Lower leg skin (tissue), 4 donors: ENCODE results near the gene GPR3. TPM values are rescaled to one million over a fixed set of nuclear protein-coding genes. Genes with fewer than 3 reads are reported as not detected.

Source experiments
- DNase-seq, 2 donors: peaks; one replicate each; pipeline ENCODE4 v3.0.0-alpha.2; 2019; ENCODE audit warnings: low spot score in 2 of 2
- H3K4me3 ChIP-seq: fragments of 200-600 bp; sonication (generic); 2 replicates; pipeline ENCODE4 v1.5.1; 2017; ENCODE audit warnings: mild to moderate bottlenecking, low read depth; ENCODE audit not compliant: poor library complexity, severe bottlenecking
- POLR2A ChIP-seq, 2 donors: fragments of 450-650 bp; IDR thresholded peaks; one replicate each; pipeline ENCODE4 v1.6.1; 2016 to 2017; ENCODE audit warnings: antibody characterized with exemption in 2 of 2, mild to moderate bottlenecking in 1 of 2, moderate library complexity in 1 of 2
- WGBS, 2 donors: methylation state at CpG; one replicate each; pipeline ENCODE4 v1.1.5; 2018; 5-methylcytosine and 5-hydroxymethylcytosine counted together
- intact Hi-C: fragments of 100-400 bp; cut with DNase I; formaldehyde crosslinking; loops from one replicate; pipeline ENCODE4 v1.15.0; 2023; ENCODE audit warnings: low total_unique reads
- total RNA-seq, 4 donors: library from RNA; depleted of rRNA; stranded (reverse); fragments of >200 nt; gene quantifications; one replicate each; pipeline ENCODE4 v1.1.0, GENCODE V29; 2016
- TF ChIP-seq, protein P1 (sequence below), 3 donors: fragments of 450-650 bp; IDR thresholded peaks; one replicate each; pipeline ENCODE4 v1.5.1; 2016; ENCODE audit warnings: antibody characterized with exemption in 3 of 3, mild to moderate bottlenecking in 3 of 3, moderate library complexity in 2 of 3

The GPR3 gene
- total RNA-seq, 4 donors from 2014 or later: 0.22 to 1.3 (median 0.68) TPM

DNA sequence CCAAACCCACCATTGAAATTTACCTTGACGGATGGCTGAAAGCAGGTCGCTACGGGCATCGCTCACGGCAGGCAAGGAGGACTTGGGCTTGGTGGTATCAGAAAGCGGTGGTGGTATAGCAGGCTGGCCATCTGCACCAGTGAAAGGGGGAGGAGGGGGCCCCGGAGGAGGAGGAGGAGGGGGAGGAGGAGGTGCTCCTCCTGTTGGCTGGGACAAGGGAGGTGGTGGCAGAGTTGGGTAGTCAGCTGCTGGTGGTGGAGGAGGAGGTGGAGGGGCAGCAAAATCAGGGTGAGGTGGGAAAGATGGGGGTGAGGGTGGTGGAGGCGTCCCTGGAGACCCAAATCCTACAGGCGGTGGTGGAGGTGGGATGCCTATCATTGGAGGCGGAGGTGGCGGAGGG lies 17.2 kb downstream of the GPR3 start:
- intact Hi-C loops: loop anchor here (10.0 kb wide), 1 partner anchor 255 kb away; no protein-coding TSS in a partner anchor
- no peak overlapping the region for H3K4me3 ChIP-seq
- TF ChIP-seq, protein P1, sequence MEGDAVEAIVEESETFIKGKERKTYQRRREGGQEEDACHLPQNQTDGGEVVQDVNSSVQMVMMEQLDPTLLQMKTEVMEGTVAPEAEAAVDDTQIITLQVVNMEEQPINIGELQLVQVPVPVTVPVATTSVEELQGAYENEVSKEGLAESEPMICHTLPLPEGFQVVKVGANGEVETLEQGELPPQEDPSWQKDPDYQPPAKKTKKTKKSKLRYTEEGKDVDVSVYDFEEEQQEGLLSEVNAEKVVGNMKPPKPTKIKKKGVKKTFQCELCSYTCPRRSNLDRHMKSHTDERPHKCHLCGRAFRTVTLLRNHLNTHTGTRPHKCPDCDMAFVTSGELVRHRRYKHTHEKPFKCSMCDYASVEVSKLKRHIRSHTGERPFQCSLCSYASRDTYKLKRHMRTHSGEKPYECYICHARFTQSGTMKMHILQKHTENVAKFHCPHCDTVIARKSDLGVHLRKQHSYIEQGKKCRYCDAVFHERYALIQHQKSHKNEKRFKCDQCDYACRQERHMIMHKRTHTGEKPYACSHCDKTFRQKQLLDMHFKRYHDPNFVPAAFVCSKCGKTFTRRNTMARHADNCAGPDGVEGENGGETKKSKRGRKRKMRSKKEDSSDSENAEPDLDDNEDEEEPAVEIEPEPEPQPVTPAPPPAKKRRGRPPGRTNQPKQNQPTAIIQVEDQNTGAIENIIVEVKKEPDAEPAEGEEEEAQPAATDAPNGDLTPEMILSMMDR (IDR thresholded peaks at IDR 0.05): no peak
- TF ChIP-seq POLR2A (IDR thresholded peaks at IDR 0.05): no peak
- 91 to 94% methylated on average over 11 of the region's 11 CpGs for WGBS, 2 donors
- DNase-seq: no peak

DNA sequence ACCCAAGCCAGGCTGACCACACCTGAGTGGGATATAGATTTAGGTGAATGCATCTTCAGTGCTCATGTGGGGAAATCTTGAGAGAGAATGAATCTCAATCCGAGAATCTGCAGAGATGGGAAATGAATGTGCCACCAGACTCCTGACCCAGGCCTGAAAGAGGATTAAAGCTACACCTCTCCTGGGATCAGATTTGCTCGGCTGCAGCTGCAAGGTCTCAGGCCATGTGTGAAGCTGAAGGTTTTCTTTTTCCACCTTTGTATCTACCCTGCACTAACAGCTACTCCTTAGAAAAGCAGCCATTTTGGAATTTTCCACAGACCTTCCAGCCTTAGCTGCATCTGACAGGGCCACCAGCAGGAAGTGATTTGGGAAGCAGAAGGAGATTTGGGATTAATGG lies 18.3 kb downstream of the GPR3 start:
- no peak overlapping the region for H3K4me3 ChIP-seq
- intact Hi-C loops: no loop called here
- DNase-seq: no peak
- WGBS, 2 donors: 76 to 85% methylated on average over 2 of the region's 2 CpGs
- TF ChIP-seq, protein P1 (IDR thresholded peaks at IDR 0.05): no peak
- no peak for TF ChIP-seq POLR2A (IDR thresholded peaks at IDR 0.05)

DNA sequence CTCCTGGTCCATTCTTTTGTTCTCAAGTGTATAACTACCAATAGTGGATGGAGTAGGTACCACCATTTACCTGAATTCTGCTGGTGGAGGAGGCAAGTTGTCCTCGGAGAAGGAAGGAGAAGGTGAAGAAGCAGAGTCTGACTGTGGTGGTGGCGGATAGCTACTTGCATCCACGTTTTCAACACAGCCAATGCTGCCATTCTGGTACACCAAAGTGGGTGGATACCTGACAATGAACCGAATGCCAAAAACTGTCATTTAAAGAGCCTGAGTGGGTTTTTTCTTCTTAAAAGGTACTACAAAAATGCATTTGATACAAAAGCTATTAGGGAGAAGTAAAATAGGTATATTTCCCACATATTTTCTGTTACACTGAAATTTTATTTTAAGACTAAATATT lies 20.1 kb downstream of the GPR3 start:
- WGBS, 2 donors: 74 to 86% methylated on average over 4 of the region's 4 CpGs
- no peak for TF ChIP-seq POLR2A (IDR thresholded peaks at IDR 0.05)
- TF ChIP-seq, protein P1 (IDR thresholded peaks at IDR 0.05): no peak
- intact Hi-C loops: no loop called here
- DNase-seq: no peak
- H3K4me3 ChIP-seq: no peak overlapping the region

DNA sequence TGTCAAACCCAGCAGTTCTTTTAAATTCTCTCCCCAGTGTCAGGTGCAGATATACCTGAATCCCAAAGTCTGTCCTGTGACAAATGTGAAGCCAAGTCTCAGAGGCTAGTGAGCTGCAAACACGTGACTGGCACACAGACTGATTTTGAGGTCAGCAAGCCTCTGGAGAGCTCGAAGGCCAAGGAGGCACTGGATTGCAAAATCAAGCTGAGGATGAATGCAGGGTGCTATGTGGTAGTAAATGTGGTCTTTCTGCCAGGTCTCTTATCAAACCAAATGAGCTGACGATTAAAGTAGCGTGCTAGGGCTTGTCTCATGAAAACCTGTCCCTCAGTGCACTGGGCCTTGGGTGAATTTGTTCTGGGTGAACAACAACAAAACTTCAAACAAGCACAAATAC lies 20.6 kb downstream of the GPR3 start:
- no peak overlapping the region for H3K4me3 ChIP-seq
- intact Hi-C loops: no loop called here
- WGBS, 2 donors: 44 to 57% methylated on average over 4 of the region's 4 CpGs
- TF ChIP-seq, protein P1 (IDR thresholded peaks at IDR 0.05): no peak
- TF ChIP-seq POLR2A (IDR thresholded peaks at IDR 0.05): no peak
- no peak for DNase-seq

DNA sequence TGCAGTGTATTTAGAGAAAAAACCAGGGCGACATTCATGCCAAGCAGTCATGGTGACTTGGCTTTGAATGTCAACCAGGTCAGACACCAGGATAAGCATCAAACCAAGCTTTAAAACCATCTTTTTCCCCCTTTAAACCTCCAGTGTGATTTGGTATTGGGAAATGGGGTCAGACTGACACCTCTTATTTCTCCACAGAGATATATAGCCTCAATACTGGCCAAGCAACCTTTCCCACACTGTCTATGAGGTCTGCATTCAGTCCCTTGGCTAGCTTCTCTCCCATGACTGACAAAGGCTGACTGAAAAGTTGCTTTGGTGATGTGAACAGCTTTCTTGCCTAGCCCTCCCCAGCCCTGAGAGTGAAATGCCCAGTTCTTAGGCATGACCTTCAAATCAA lies 21.7 kb downstream of the GPR3 start:
- TF ChIP-seq, protein P1 (IDR thresholded peaks at IDR 0.05): no peak
- TF ChIP-seq POLR2A (IDR thresholded peaks at IDR 0.05): no peak
- no peak for DNase-seq
- intact Hi-C loops: no loop called here
- WGBS, 2 donors: 77 to 79% methylated on average over 1 of the region's 1 CpG
- no peak overlapping the region for H3K4me3 ChIP-seq

DNA sequence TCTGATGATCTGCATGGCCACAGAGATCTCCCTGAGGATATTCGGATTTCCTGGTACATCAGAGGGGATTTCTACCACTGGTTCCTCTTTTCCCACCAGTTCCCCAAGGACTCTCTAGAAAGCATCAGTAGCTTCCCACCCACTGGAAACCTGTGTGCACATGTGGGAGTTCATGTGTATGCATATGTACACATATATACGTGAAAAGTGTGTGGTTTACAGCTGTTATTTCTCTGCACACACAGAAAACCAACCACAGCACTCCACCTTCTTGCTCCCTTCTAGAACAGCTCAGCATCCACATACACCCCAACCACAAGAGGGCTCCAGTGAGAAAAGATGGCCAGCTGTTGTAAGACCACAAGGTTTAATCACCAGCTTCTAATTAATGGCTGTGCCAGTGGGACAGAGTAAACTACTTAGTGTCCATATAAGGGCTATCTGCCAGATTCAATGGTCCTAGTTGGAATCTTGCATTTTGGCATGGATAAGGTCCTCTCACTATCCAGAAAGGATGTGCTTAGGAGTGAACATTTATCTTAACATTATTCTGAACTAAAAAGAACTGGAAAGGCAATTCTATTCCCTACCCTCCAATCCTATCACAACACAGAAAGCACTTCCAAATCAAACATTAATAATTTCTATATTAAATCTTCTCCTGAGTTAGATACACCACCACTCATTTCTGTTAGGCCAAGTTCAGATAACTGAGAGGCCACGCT lies 24.1 kb downstream of the GPR3 start:
- TF ChIP-seq POLR2A (IDR thresholded peaks at IDR 0.05): no peak
- TF ChIP-seq, protein P1 (IDR thresholded peaks at IDR 0.05): no peak
- intact Hi-C loops: no loop called here
- no peak overlapping the region for H3K4me3 ChIP-seq
- DNase-seq: no peak
- 73% methylated on average over 3 of the region's 3 CpGs for WGBS, 2 donors
